H1 (cell line): Measurements from ENCODE around the gene SLC8A3.

Experiments
- RAD21 ChIP-seq, 2 experiments: IDR thresholded peaks in 1 of 2; conservative IDR thresholded peaks in 1 of 2; 2 replicates each; pipeline ENCODE4 v1.6.1; 2011; ENCODE audit warnings: low read depth in 2 of 2, low read length in 2 of 2, improper control_type of control experiment in 1 of 2, inconsistent platforms in 1 of 2, mild to moderate bottlenecking in 1 of 2, moderate library complexity in 1 of 2
- TBP ChIP-seq: IDR thresholded peaks from 2 replicates; pipeline ENCODE4 v1.6.1; 2011; ENCODE audit warnings: low read depth, low read length, improper control_type of control experiment
- TF ChIP-seq, protein P1 (sequence below), 3 experiments: IDR thresholded peaks; 1 replicate in 2 of 3; 2 replicates in 1 of 3; pipeline versions ENCODE4 v1.5.1 to v1.6.1; 2011; ENCODE audit warnings: low read length in 3 of 3, mild to moderate bottlenecking in 3 of 3, inconsistent platforms in 2 of 3, low read depth in 1 of 3, moderate library complexity in 1 of 3; ENCODE audit not compliant: insufficient read depth in 1 of 3; ENCODE audit errors: control extremely low read depth in 1 of 3

DNA sequence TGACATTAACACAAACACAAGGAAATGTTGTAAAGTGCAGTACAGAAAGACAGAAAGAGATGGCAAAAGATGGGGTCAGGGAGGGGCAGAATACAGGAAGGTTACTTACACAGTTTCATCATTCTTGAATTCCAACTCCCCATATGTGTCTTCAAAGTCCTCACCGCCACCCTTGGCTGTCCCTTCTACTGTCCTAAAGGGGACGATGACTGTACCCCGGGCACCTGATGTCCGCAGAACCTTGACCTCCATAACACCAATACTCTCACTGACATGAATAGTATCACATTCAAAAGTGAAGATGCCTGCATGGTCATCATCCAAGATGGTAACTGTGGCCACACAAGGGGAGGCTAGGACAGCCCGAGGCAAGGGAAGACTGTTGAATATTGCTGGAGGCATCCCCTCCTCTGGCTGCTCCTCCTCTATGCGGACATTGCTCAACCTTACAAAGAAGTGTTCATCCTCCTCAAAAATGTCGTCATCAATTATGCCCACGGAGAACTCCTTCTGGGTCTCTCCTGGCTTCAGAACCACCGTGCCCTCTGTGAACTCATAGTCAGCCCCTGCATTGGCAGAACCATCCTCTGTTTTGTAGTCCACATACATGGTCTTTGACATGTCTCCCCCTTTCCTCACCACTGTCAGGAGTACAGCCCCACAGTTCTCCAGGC lies 22.1 kb downstream of the SLC8A3 start:
- TF ChIP-seq RAD21 (IDR thresholded peaks at IDR 0.05 in 1 of 2, conservative IDR thresholded peaks at IDR 0.05 in 1 of 2; ENCODE audit: low read depth in 2 of 2, low read length in 2 of 2) (no peak), TBP (no peak)
- TF ChIP-seq, protein P1, sequence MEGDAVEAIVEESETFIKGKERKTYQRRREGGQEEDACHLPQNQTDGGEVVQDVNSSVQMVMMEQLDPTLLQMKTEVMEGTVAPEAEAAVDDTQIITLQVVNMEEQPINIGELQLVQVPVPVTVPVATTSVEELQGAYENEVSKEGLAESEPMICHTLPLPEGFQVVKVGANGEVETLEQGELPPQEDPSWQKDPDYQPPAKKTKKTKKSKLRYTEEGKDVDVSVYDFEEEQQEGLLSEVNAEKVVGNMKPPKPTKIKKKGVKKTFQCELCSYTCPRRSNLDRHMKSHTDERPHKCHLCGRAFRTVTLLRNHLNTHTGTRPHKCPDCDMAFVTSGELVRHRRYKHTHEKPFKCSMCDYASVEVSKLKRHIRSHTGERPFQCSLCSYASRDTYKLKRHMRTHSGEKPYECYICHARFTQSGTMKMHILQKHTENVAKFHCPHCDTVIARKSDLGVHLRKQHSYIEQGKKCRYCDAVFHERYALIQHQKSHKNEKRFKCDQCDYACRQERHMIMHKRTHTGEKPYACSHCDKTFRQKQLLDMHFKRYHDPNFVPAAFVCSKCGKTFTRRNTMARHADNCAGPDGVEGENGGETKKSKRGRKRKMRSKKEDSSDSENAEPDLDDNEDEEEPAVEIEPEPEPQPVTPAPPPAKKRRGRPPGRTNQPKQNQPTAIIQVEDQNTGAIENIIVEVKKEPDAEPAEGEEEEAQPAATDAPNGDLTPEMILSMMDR (IDR thresholded peaks at IDR 0.05; ENCODE audit: control extremely low read depth in 1 of 3, insufficient read depth in 1 of 3, low read depth in 1 of 3, low read length in 3 of 3), result no peak
